ENCODE results near the gene CACNA1G. TPM values are rescaled to one million over a fixed set of nuclear protein-coding genes. Genes with fewer than 3 reads are reported as not detected.

Gene CACNA1G
- total RNA-seq, 1 experiment from 2014 or later: not detected

- Histone ChIP-seq H3K9me3 (no peaks in the 10 kb centered on the region), H3K27me3 (no peaks in the 10 kb centered on the region), H3K36me3 (no peaks in the 10 kb centered on the region), H3K4me3 (no peak overlapping the region)
- no peak for DNase-seq
Measured at GRCh38 chr17:50605429-50605828, 44.9 kb downstream of the CACNA1G start.

- Histone ChIP-seq H3K4me3 (no peak overlapping the region), H3K27me3 (no peaks in the 10 kb centered on the region), H3K9me3 (no peaks in the 10 kb centered on the region), H3K36me3 (no peaks in the 10 kb centered on the region)
- DNase-seq: no peak
Measured at GRCh38 chr17:50607522-50608175, 47.1 kb downstream of the CACNA1G start.

- H3K4me3 ChIP-seq: no peak overlapping the region
- no peak for DNase-seq
- no peaks in the 10 kb centered on the region for H3K36me3 ChIP-seq
- H3K9me3 ChIP-seq: no peaks in the 10 kb centered on the region
- H3K27me3 ChIP-seq: no peaks in the 10 kb centered on the region
Measured at GRCh38 chr17:50608700-50609379, 48.3 kb downstream of the CACNA1G start.

- no peak overlapping the region for H3K4me3 ChIP-seq
- H3K36me3 ChIP-seq: no peaks in the 10 kb centered on the region
- DNase-seq: no peak
- H3K9me3 ChIP-seq: no peaks in the 10 kb centered on the region
- no peaks in the 10 kb centered on the region for H3K27me3 ChIP-seq
Measured at GRCh38 chr17:50609380-50610074, 49.0 kb downstream of the CACNA1G start.

- no peaks in the 10 kb centered on the region for H3K9me3 ChIP-seq
- H3K36me3 ChIP-seq: no peaks in the 10 kb centered on the region
- DNase-seq: no peak
- H3K27me3 ChIP-seq: no peaks in the 10 kb centered on the region
- H3K4me3 ChIP-seq: no peak overlapping the region
Measured at GRCh38 chr17:50611634-50612033, 51.1 kb downstream of the CACNA1G start.

- Histone ChIP-seq H3K36me3 (no peaks in the 10 kb centered on the region), H3K4me3 (no peak overlapping the region), H3K27me3 (no peaks in the 10 kb centered on the region), H3K9me3 (no peaks in the 10 kb centered on the region)
- DNase-seq: no peak
Measured at GRCh38 chr17:50612281-50612680, 51.8 kb downstream of the CACNA1G start.

- DNase-seq: no peak
- Histone ChIP-seq H3K27me3 (no peaks in the 10 kb centered on the region), H3K36me3 (no peaks in the 10 kb centered on the region)
Measured at GRCh38 chr17:50613007-50613992, 52.8 kb downstream of the CACNA1G start.

GRCh38 chr17:50614471-50615051, 54.0 kb downstream of the CACNA1G start:
- no peak overlapping the region for H3K4me3 ChIP-seq
- H3K36me3 ChIP-seq: no peaks in the 10 kb centered on the region

More at GRCh38 chr17:50613007-50613992, 52.8 kb downstream of the CACNA1G start:
- H3K4me3 ChIP-seq: no peak overlapping the region
- no peaks in the 10 kb centered on the region for H3K9me3 ChIP-seq

GRCh38 chr17:50615828-50616227, 55.3 kb downstream of the CACNA1G start:
- no peak for DNase-seq
- H3K36me3 ChIP-seq: no peaks in the 10 kb centered on the region
- no peaks in the 10 kb centered on the region for H3K9me3 ChIP-seq
- no peak overlapping the region for H3K4me3 ChIP-seq
- H3K27me3 ChIP-seq: no peaks in the 10 kb centered on the region

More at GRCh38 chr17:50614471-50615051, 54.0 kb downstream of the CACNA1G start:
- Histone ChIP-seq H3K27me3 (no peaks in the 10 kb centered on the region), H3K9me3 (no peaks in the 10 kb centered on the region)
- DNase-seq: no peak

- Histone ChIP-seq H3K36me3 (no peaks in the 10 kb centered on the region), H3K9me3 (no peaks in the 10 kb centered on the region), H3K4me3 (no peak overlapping the region), H3K27me3 (no peaks in the 10 kb centered on the region)
- no peak for DNase-seq
Measured at GRCh38 chr17:50618300-50618699, 57.8 kb downstream of the CACNA1G start.

- no peaks in the 10 kb centered on the region for H3K27me3 ChIP-seq
- no peaks in the 10 kb centered on the region for H3K9me3 ChIP-seq
- no peaks in the 10 kb centered on the region for H3K36me3 ChIP-seq
- no peak overlapping the region for H3K4me3 ChIP-seq
- DNase-seq: peak; percentile 49
Measured at GRCh38 chr17:50618941-50619340, 58.4 kb downstream of the CACNA1G start.

- H3K36me3 ChIP-seq: no peaks in the 10 kb centered on the region
- no peaks in the 10 kb centered on the region for H3K9me3 ChIP-seq
- no peak for DNase-seq
- H3K4me3 ChIP-seq: no peak overlapping the region
- H3K27me3 ChIP-seq: no peaks in the 10 kb centered on the region
Measured at GRCh38 chr17:50619489-50619888, 59.0 kb downstream of the CACNA1G start.

- no peak overlapping the region for H3K4me3 ChIP-seq
- H3K27me3 ChIP-seq: no peaks in the 10 kb centered on the region
- no peaks in the 10 kb centered on the region for H3K36me3 ChIP-seq
- H3K9me3 ChIP-seq: no peaks in the 10 kb centered on the region
- DNase-seq: no peak
Measured at GRCh38 chr17:50620237-50620636, 59.7 kb downstream of the CACNA1G start.

GRCh38 chr17:50620858-50621257, 60.3 kb downstream of the CACNA1G start:
- H3K9me3 ChIP-seq: no peaks in the 10 kb centered on the region
- no peaks in the 10 kb centered on the region for H3K36me3 ChIP-seq
- no peak overlapping the region for H3K4me3 ChIP-seq
- no peak for DNase-seq
- H3K27me3 ChIP-seq: no peaks in the 10 kb centered on the region

GRCh38 chr17:50621574-50622031, 61.1 kb downstream of the CACNA1G start:
- H3K27me3 ChIP-seq: no peaks in the 10 kb centered on the region
- no peak for DNase-seq
- no peaks in the 10 kb centered on the region for H3K36me3 ChIP-seq
- H3K4me3 ChIP-seq: no peak overlapping the region
- H3K9me3 ChIP-seq: no peaks in the 10 kb centered on the region

- Histone ChIP-seq H3K36me3 (no peaks in the 10 kb centered on the region), H3K9me3 (no peaks in the 10 kb centered on the region), H3K27me3 (no peaks in the 10 kb centered on the region), H3K4me3 (no peak overlapping the region)
- DNase-seq: no peak
Measured at GRCh38 chr17:50624321-50624934, 63.9 kb downstream of the CACNA1G start.

Data from MG63 (cell line).